GM12878 (cell line): ENCODE results near the gene CRHR2.

Experiments
- EP300 ChIP-seq, 2 experiments: fragments of 150-350 bp in 1 of 2; IDR thresholded peaks; 2 replicates each; pipeline ENCODE4 v1.6.1; 2011 to 2012; ENCODE audit warnings: low read depth in 2 of 2, low read length in 2 of 2, borderline replicate concordance in 1 of 2, improper control_type of control experiment in 1 of 2, inconsistent platforms in 1 of 2; ENCODE audit not compliant: control insufficient read depth in 1 of 2
- EZH2 ChIP-seq: IDR thresholded peaks from 2 replicates; pipeline ENCODE4 v1.6.1; 2012; ENCODE audit warnings: low read depth, mild to moderate bottlenecking, control low read depth, inconsistent platforms, low read length, borderline replicate concordance; ENCODE audit not compliant: control insufficient read depth
- TF ChIP-seq, protein P1 (sequence below), 3 experiments: IDR thresholded peaks in 2 of 3; conservative IDR thresholded peaks in 1 of 3; 2 replicates each; pipeline ENCODE4 v1.5.1; 2011; ENCODE audit warnings: low read depth in 3 of 3, low read length in 3 of 3, mild to moderate bottlenecking in 3 of 3, control low read depth in 2 of 3, moderate library complexity in 2 of 3, inconsistent platforms in 1 of 3, mixed read lengths in 1 of 3; ENCODE audit not compliant: control insufficient read depth in 2 of 3, insufficient read depth in 1 of 3; ENCODE audit errors: extremely low read depth in 1 of 3
- TF ChIP-seq, protein P2 (sequence below): IDR thresholded peaks from 2 replicates; pipeline ENCODE4 v1.6.1; 2012; ENCODE audit warnings: low read depth, low read length, improper control_type of control experiment
- TF ChIP-seq, protein P3 (sequence below): fragments of 450-650 bp; IDR thresholded peaks from 2 replicates; pipeline ENCODE4 v1.6.1; 2017; ENCODE audit warnings: mild to moderate bottlenecking

DNA sequence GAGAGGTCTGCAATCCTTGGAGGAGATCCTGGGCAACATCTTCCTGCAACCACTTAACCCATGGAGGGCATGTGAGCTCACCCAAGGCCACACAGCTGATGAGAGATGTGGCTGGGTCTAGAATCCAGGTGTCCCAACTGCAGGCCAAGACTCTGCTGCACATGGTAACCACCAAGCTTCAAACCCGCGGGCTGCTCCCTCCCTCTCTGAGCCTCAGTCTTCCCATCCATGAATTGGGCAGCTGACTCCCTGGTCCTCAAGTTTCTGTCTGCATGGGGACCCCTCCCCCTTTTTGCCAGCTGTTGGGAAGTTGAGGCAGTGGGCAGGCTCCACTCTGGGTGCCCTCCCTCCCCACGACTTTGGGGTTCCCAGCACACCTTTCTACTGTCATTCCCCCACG lies 48.7 kb upstream of the CRHR2 start:
- TF ChIP-seq, protein P1, sequence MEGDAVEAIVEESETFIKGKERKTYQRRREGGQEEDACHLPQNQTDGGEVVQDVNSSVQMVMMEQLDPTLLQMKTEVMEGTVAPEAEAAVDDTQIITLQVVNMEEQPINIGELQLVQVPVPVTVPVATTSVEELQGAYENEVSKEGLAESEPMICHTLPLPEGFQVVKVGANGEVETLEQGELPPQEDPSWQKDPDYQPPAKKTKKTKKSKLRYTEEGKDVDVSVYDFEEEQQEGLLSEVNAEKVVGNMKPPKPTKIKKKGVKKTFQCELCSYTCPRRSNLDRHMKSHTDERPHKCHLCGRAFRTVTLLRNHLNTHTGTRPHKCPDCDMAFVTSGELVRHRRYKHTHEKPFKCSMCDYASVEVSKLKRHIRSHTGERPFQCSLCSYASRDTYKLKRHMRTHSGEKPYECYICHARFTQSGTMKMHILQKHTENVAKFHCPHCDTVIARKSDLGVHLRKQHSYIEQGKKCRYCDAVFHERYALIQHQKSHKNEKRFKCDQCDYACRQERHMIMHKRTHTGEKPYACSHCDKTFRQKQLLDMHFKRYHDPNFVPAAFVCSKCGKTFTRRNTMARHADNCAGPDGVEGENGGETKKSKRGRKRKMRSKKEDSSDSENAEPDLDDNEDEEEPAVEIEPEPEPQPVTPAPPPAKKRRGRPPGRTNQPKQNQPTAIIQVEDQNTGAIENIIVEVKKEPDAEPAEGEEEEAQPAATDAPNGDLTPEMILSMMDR (IDR thresholded peaks at IDR 0.05 in 2 of 3, conservative IDR thresholded peaks at IDR 0.05 in 1 of 3; ENCODE audit: control insufficient read depth in 2 of 3, extremely low read depth in 1 of 3, insufficient read depth in 1 of 3, low read depth in 3 of 3, low read length in 3 of 3): no peak
- TF ChIP-seq EZH2: no peak
- TF ChIP-seq, protein P2, sequence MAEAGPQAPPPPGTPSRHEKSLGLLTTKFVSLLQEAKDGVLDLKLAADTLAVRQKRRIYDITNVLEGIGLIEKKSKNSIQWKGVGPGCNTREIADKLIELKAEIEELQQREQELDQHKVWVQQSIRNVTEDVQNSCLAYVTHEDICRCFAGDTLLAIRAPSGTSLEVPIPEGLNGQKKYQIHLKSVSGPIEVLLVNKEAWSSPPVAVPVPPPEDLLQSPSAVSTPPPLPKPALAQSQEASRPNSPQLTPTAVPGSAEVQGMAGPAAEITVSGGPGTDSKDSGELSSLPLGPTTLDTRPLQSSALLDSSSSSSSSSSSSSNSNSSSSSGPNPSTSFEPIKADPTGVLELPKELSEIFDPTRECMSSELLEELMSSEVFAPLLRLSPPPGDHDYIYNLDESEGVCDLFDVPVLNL: no peak
- TF ChIP-seq, protein P3, sequence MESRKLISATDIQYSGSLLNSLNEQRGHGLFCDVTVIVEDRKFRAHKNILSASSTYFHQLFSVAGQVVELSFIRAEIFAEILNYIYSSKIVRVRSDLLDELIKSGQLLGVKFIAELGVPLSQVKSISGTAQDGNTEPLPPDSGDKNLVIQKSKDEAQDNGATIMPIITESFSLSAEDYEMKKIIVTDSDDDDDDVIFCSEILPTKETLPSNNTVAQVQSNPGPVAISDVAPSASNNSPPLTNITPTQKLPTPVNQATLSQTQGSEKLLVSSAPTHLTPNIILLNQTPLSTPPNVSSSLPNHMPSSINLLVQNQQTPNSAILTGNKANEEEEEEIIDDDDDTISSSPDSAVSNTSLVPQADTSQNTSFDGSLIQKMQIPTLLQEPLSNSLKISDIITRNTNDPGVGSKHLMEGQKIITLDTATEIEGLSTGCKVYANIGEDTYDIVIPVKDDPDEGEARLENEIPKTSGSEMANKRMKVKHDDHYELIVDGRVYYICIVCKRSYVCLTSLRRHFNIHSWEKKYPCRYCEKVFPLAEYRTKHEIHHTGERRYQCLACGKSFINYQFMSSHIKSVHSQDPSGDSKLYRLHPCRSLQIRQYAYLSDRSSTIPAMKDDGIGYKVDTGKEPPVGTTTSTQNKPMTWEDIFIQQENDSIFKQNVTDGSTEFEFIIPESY: no peak
- no peak for TF ChIP-seq EP300 (IDR thresholded peaks at IDR 0.05; ENCODE audit: borderline replicate concordance in 1 of 2, control insufficient read depth in 1 of 2, low read depth in 2 of 2, low read length in 2 of 2)
